MCF 10A (cell line): ENCODE results near the gene EIF2S1. TPM values are rescaled to one million over a fixed set of nuclear protein-coding genes. Genes with fewer than 3 reads are reported as not detected.
A peak's percentile ranks its signal among the peaks of the same experiment; 100 is the strongest.

Experiments
- BruUV-seq: library from RNA; stranded (reverse); fragments of 400-500 nt; replicated peaks from 2 replicates; lab custom pipeline; 2021; lab: Mats Ljungman, UMichigan
- CTCF ChIA-PET: fragments of 300-600 bp; sonication (Branson Sonifier 250); formaldehyde crosslinking; extraction: SDS; loops from one replicate; lab custom pipeline; 2021; ENCODE audit warnings: antibody characterized with exemption, inconsistent platforms; lab: Yijun Ruan, JAX
- POLR2A ChIA-PET: fragments of 300-600, 350-650 bp; sonication (Branson Sonifier 250); formaldehyde crosslinking; extraction: SDS; loops from one replicate; lab custom pipeline; 2020; ENCODE audit warnings: antibody characterized with exemption, inconsistent platforms; lab: Yijun Ruan, JAX
- DNase-seq: peaks from one replicate; pipeline ENCODE4 v3.0.0-alpha.2; 2018; ENCODE audit not compliant: unreplicated experiment
- H3K27ac Mint-ChIP-seq: one replicate; pipeline ENCODE4 v1.8.0; 2022; ENCODE audit warnings: mild to moderate bottlenecking, low read depth, mixed read lengths; ENCODE audit not compliant: unreplicated experiment
- H3K27me3 Mint-ChIP-seq: one replicate; pipeline ENCODE4 v1.8.0; 2022; ENCODE audit warnings: mixed read lengths; ENCODE audit not compliant: insufficient read depth, unreplicated experiment
- H3K36me3 Mint-ChIP-seq: one replicate; pipeline ENCODE4 v1.8.0; 2022; ENCODE audit warnings: mild to moderate bottlenecking, moderate library complexity, mixed read lengths; ENCODE audit not compliant: insufficient read depth, unreplicated experiment
- H3K4me1 Mint-ChIP-seq: one replicate; pipeline ENCODE4 v1.8.0; 2022; ENCODE audit warnings: mixed read lengths; ENCODE audit not compliant: insufficient read depth, unreplicated experiment
- H3K4me3 Mint-ChIP-seq: one replicate; pipeline ENCODE4 v1.8.0; 2022; ENCODE audit warnings: mild to moderate bottlenecking, moderate library complexity, mixed read lengths; ENCODE audit not compliant: unreplicated experiment
- H3K9me3 Mint-ChIP-seq: one replicate; pipeline ENCODE4 v1.8.0; 2022; ENCODE audit warnings: mixed read lengths; ENCODE audit not compliant: unreplicated experiment
- intact Hi-C: fragments of 100-400 bp; cut with micrococcal nuclease; formaldehyde crosslinking; loops from 2 replicates; pipeline ENCODE4 v1.14.1; 2022
- total RNA-seq: library from RNA; stranded (reverse); gene quantifications from 2 replicates; pipeline ENCODE4 v1.2.3, GENCODE V29; 2022
- TF ChIP-seq, protein P1 (sequence below): fragments of 200-600 bp; IDR thresholded peaks from one replicate; pipeline ENCODE4 v1.8.0; 2022; ENCODE audit warnings: antibody characterized with exemption, mild to moderate bottlenecking; ENCODE audit not compliant: unreplicated experiment

The EIF2S1 gene
- total RNA-seq, 1 experiment from 2014 or later, result 338 TPM

DNA sequence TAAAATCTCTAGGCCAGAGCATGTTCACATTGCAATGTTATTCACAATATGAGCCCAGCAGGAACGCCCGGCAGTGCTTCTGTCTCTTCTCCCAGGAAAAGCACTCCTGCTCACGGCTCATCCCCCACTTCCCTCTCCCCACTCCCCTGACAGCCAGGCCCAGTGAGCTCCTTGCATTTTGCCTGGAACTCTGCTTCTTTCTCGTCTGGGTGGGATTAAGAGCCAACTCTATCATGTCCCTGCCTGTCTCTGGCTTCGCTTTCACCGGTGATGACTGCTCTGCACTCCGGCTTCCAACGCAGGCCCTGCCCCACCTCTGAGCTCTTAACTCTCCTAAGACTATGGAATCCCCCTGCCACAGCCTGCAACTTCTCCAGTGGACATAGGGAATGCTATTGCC, 49.3 kb downstream of the EIF2S1 start:
- intact Hi-C loops, result no loop called here
- POLR2A ChIA-PET, result interaction anchor here (0.6 kb wide), 1 partner anchor 12 kb away, joined by 3 read pairs; no protein-coding TSS in a partner anchor
- no peak overlapping the region for H3K4me3 Mint-ChIP-seq
- TF ChIP-seq, protein P1, sequence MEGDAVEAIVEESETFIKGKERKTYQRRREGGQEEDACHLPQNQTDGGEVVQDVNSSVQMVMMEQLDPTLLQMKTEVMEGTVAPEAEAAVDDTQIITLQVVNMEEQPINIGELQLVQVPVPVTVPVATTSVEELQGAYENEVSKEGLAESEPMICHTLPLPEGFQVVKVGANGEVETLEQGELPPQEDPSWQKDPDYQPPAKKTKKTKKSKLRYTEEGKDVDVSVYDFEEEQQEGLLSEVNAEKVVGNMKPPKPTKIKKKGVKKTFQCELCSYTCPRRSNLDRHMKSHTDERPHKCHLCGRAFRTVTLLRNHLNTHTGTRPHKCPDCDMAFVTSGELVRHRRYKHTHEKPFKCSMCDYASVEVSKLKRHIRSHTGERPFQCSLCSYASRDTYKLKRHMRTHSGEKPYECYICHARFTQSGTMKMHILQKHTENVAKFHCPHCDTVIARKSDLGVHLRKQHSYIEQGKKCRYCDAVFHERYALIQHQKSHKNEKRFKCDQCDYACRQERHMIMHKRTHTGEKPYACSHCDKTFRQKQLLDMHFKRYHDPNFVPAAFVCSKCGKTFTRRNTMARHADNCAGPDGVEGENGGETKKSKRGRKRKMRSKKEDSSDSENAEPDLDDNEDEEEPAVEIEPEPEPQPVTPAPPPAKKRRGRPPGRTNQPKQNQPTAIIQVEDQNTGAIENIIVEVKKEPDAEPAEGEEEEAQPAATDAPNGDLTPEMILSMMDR, result no peak
- no peaks in the 10 kb centered on the region for H3K9me3 Mint-ChIP-seq
- H3K27me3 Mint-ChIP-seq, result no peaks in the 10 kb centered on the region
- BruUV-seq, result no TSS peak
- H3K27ac Mint-ChIP-seq, result peak overlapping the region; percentile 27
- CTCF ChIA-PET, result interaction anchor here (0.6 to 2.9 kb wide), 5 partner anchors 11 to 1987 kb away, joined by 3 to 13 read pairs (median 3); no protein-coding TSS in a partner anchor
- no peak for DNase-seq
- H3K4me1 Mint-ChIP-seq, result peaks cover 24% of the 10 kb centered on the region
- no peaks in the 10 kb centered on the region for H3K36me3 Mint-ChIP-seq

DNA sequence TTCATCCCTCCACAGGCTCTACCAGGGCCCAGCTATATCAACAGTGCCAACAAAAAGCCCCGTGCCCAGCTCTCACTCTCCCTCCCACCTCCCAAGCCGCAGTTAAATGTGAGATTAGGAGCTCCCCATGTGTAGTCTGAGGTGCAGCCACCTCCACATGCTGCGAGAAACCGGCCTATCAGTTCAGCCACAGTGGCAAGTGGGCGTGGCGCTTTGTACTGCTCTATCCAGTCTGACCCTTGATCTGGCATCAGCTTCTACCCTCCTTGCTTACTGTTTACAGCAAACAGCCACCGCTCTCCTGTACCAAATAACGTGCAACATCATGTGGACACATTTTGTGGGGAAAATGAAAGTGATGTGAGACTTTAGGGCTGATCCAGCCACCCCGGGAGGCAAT, 50.2 kb downstream of the EIF2S1 start:
- Mint-ChIP-seq H3K4me1 (peaks cover 24% of the 10 kb centered on the region), H3K27me3 (no peaks in the 10 kb centered on the region), H3K36me3 (no peaks in the 10 kb centered on the region), H3K4me3 (no peak overlapping the region), H3K9me3 (no peaks in the 10 kb centered on the region), H3K27ac (no peak overlapping the region)
- CTCF ChIA-PET, result interaction anchor here (0.8 to 2.9 kb wide), 3 partner anchors 17 to 161 kb away, joined by 3 to 13 read pairs (median 4); no protein-coding TSS in a partner anchor
- BruUV-seq, result no TSS peak
- no peak for DNase-seq
- TF ChIP-seq, protein P1, result no peak
- intact Hi-C loops, result no loop called here
- POLR2A ChIA-PET, result no interaction called here

DNA sequence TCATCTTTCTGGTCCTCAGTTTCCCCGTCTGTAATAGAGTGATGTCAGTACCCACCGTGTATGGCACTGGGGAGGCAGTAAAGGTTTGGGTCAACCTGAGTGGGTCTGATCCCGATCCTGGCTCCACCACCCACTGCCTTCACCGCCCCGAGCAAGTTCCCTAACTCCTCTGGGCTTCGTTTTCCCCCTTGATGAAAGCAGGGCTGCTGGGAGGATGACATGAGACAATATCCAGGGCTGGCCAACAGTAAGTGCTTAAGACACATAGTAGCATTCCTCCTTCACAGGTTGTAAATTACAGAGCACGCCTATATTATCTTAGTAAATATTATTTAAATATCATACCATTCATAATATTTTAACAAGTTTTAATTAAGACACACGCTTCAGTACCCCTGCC, 51.2 kb downstream of the EIF2S1 start:
- intact Hi-C loops, result no loop called here
- CTCF ChIA-PET, result interaction anchor here (0.6 to 2.4 kb wide), 4 partner anchors 11 to 1898 kb away, joined by 3 to 19 read pairs (median 4); no protein-coding TSS in a partner anchor
- no peaks in the 10 kb centered on the region for H3K27me3 Mint-ChIP-seq
- no peak for DNase-seq
- peak overlapping the region; percentile 84 for H3K4me3 Mint-ChIP-seq
- TF ChIP-seq, protein P1, result no peak
- no peak overlapping the region for H3K27ac Mint-ChIP-seq
- POLR2A ChIA-PET, result interaction anchor here (0.7 to 1.8 kb wide), 4 partner anchors 17 to 1132 kb away, joined by 3 to 13 read pairs (median 6); partner anchors contain the start of genes ATP6V1D and EIF2S1
- H3K4me1 Mint-ChIP-seq, result peaks cover 24% of the 10 kb centered on the region
- no peaks in the 10 kb centered on the region for H3K9me3 Mint-ChIP-seq
- TSS peak; percentile 40 for BruUV-seq
- no peaks in the 10 kb centered on the region for H3K36me3 Mint-ChIP-seq

DNA sequence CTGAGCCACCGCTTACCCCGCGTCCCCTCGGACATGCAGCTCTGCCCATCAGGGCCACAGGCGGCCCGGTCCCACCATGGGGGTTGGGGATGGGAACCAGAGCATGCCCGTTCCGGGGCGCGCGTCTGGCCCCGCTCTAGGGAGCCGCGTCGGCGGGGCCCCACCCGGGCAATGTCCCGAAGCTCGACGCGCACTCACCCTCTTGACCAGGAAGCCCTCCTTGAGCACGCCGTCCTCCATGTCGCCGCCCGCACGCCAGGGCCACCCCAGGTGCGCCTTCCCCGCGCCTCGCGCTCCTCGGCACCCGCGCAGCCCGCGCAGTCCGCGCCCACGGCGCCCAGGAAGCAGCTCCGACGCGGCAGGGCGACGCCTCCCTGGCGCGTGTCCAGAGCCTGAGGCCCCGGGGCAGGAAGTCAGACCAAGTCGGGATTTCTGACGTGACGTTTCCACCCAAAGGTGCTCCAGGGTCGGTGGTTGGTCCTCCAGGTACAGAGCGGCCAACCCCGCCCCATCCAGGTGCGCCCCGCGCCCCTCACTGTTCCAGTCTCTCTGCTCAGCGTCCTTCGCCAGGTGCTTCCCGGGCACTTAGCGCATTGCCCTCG, 51.8 kb downstream of the EIF2S1 start, which contains the start of gene PLEK2:
Gene PLEK2 (minus strand): TSS at position 346 of the 602 bp plus-strand sequence. CDS start 106 bp downstream, at position 240.
- Mint-ChIP-seq H3K4me3 (peak within 1 kb of the TSS; percentile 84), H3K36me3 (no peaks in the 10 kb centered on the region), H3K4me1 (peaks cover 24% of the 10 kb centered on the region), H3K9me3 (no peaks in the 10 kb centered on the region), H3K27ac (peak within 1 kb of the TSS; percentile 63), H3K27me3 (no peaks in the 10 kb centered on the region)
- CTCF ChIA-PET, result interaction anchor here (0.6 to 2.4 kb wide), 9 partner anchors 10 to 1899 kb away, joined by 3 to 19 read pairs (median 3); no protein-coding TSS in a partner anchor
- TF ChIP-seq, protein P1, result no peak
- POLR2A ChIA-PET, result interaction anchor here (0.7 to 1.8 kb wide), 6 partner anchors 17 to 1131 kb away, joined by 3 to 13 read pairs (median 4); partner anchors contain the start of genes ATP6V1D and EIF2S1
- no TSS peak for BruUV-seq
- intact Hi-C loops, result no loop called here
- peak; percentile 81 for DNase-seq
